WTC11 (cell line): ENCODE measurements around the gene KCNIP2. TPM values are rescaled to one million over a fixed set of nuclear protein-coding genes. Genes with fewer than 3 reads are reported as not detected.

ENCODE experiments used
- ATAC-seq: fragments of 200-7000 bp; cut with Tn5 transposase; 2 replicates; pipeline ENCODE4 v1.10.0; 2021; ENCODE audit warnings: mild to moderate bottlenecking, moderate library complexity
- CTCF ChIA-PET: fragments of 300-600 bp; sonication (Branson Sonifier 250); formaldehyde crosslinking; loops from one replicate; lab custom pipeline; 2021; ENCODE audit warnings: antibody characterized with exemption; lab: Charles Lee
- POLR2A ChIA-PET: fragments of 350-600 bp; sonication (Branson Sonifier 250); formaldehyde crosslinking; loops from one replicate; lab custom pipeline; 2021; ENCODE audit warnings: antibody characterized with exemption; lab: Charles Lee
- DNase-seq: peaks from one replicate; pipeline ENCODE4 v3.0.0; 2021; ENCODE audit warnings: low spot score
- H3K27ac Mint-ChIP-seq: 2 replicates; pipeline ENCODE4 v1.8.0; 2021; ENCODE audit warnings: mixed read lengths
- H3K27me3 Mint-ChIP-seq: 2 replicates; pipeline ENCODE4 v1.8.0; 2021; ENCODE audit warnings: low read depth, mild to moderate bottlenecking, moderate library complexity, mixed read lengths
- H3K36me3 Mint-ChIP-seq: 2 replicates; pipeline ENCODE4 v1.8.0; 2021; ENCODE audit warnings: mixed read lengths
- H3K4me1 Mint-ChIP-seq: 2 replicates; pipeline ENCODE4 v1.8.0; 2022; ENCODE audit warnings: mixed read lengths
- H3K4me3 Mint-ChIP-seq: 2 replicates; pipeline ENCODE4 v1.8.0; 2021; ENCODE audit warnings: mild to moderate bottlenecking, moderate library complexity, mixed read lengths
- H3K9me3 Mint-ChIP-seq: 2 replicates; pipeline ENCODE4 v1.8.0; 2021; ENCODE audit warnings: mixed read lengths
- CREM ChIP-seq: sonication (generic); formaldehyde crosslinking; IDR thresholded peaks from 2 replicates; pipeline ENCODE4 v1.8.1; 2022; ENCODE audit warnings: mild to moderate bottlenecking, missing genetic modification reagents, moderate library complexity
- EMX1 ChIP-seq: fragments of 250-450 bp; sonication (Bioruptor Pico); IDR thresholded peaks from 2 replicates; pipeline ENCODE4 v1.8.0; 2021; ENCODE audit warnings: mild to moderate bottlenecking
- ETV6 ChIP-seq: sonication (generic); formaldehyde crosslinking; IDR thresholded peaks from 2 replicates; pipeline ENCODE4 v1.8.1; 2022; ENCODE audit warnings: mild to moderate bottlenecking, missing genetic modification reagents
- NFE2L1 ChIP-seq: sonication (generic); formaldehyde crosslinking; IDR thresholded peaks from 2 replicates; pipeline ENCODE4 v1.8.1; 2023; ENCODE audit warnings: missing genetic modification reagents
- ZNF232 ChIP-seq: sonication (generic); formaldehyde crosslinking; IDR thresholded peaks from 2 replicates; pipeline ENCODE4 v1.8.0; 2022; ENCODE audit warnings: mild to moderate bottlenecking, missing genetic modification reagents
- ZNF317 ChIP-seq: sonication (generic); formaldehyde crosslinking; IDR thresholded peaks from 2 replicates; pipeline ENCODE4 v1.8.1; 2023; ENCODE audit warnings: low read depth, mild to moderate bottlenecking, moderate library complexity, missing genetic modification reagents, borderline replicate concordance
- ZNF396 ChIP-seq: fragments of 250-450 bp; sonication (Bioruptor Pico); IDR thresholded peaks from 2 replicates; pipeline ENCODE4 v1.8.0; 2021; ENCODE audit warnings: mild to moderate bottlenecking, moderate library complexity, borderline replicate concordance
- ZNF416 ChIP-seq: fragments of 250-450 bp; sonication (Bioruptor Pico); IDR thresholded peaks from 2 replicates; pipeline ENCODE4 v1.9.0; 2021; ENCODE audit warnings: mild to moderate bottlenecking, inconsistent platforms
- total RNA-seq: library from RNA; stranded (reverse); gene quantifications from 3 replicates; pipeline ENCODE4 v1.2.3, GENCODE V29; 2021
- TF ChIP-seq, protein P1 (sequence below): sonication (generic); formaldehyde crosslinking; conservative IDR thresholded peaks from 2 replicates; pipeline ENCODE4 v1.8.1; 2023; ENCODE audit warnings: mild to moderate bottlenecking, low read depth, missing genetic modification reagents, moderate library complexity
- TF ChIP-seq, protein P2 (sequence below): sonication (generic); formaldehyde crosslinking; IDR thresholded peaks from 2 replicates; pipeline ENCODE4 v1.8.1; 2023; ENCODE audit warnings: mild to moderate bottlenecking, missing genetic modification reagents, moderate library complexity
- TF ChIP-seq, protein P3 (sequence below): sonication (generic); formaldehyde crosslinking; IDR thresholded peaks from 2 replicates; pipeline ENCODE4 v1.8.0; 2022; ENCODE audit warnings: mild to moderate bottlenecking, missing genetic modification reagents
- TF ChIP-seq, protein P4 (sequence below): sonication (generic); formaldehyde crosslinking; IDR thresholded peaks from 2 replicates; pipeline ENCODE4 v1.8.1; 2022; ENCODE audit warnings: mild to moderate bottlenecking, moderate library complexity, missing genetic modification reagents
- TF ChIP-seq, protein P5 (sequence below): fragments of 250-450 bp; sonication (Bioruptor Pico); IDR thresholded peaks from 2 replicates; pipeline ENCODE4 v2.1.2; 2022; ENCODE audit warnings: mild to moderate bottlenecking, moderate library complexity
- TF ChIP-seq, protein P6 (sequence below): sonication (generic); formaldehyde crosslinking; IDR thresholded peaks from 2 replicates; pipeline ENCODE4 v1.8.0; 2023; ENCODE audit warnings: missing genetic modification reagents
- TF ChIP-seq, protein P7 (sequence below): sonication (generic); formaldehyde crosslinking; IDR thresholded peaks from 2 replicates; pipeline ENCODE4 v1.8.0; 2022; ENCODE audit warnings: mild to moderate bottlenecking, missing genetic modification reagents
- TF ChIP-seq, protein P8 (sequence below): sonication (generic); formaldehyde crosslinking; IDR thresholded peaks from 2 replicates; pipeline ENCODE4 v1.8.1; 2023; ENCODE audit warnings: mild to moderate bottlenecking, missing genetic modification reagents, moderate library complexity

Gene KCNIP2
- total RNA-seq, 1 experiment from 2014 or later = 5.2 TPM

DNA sequence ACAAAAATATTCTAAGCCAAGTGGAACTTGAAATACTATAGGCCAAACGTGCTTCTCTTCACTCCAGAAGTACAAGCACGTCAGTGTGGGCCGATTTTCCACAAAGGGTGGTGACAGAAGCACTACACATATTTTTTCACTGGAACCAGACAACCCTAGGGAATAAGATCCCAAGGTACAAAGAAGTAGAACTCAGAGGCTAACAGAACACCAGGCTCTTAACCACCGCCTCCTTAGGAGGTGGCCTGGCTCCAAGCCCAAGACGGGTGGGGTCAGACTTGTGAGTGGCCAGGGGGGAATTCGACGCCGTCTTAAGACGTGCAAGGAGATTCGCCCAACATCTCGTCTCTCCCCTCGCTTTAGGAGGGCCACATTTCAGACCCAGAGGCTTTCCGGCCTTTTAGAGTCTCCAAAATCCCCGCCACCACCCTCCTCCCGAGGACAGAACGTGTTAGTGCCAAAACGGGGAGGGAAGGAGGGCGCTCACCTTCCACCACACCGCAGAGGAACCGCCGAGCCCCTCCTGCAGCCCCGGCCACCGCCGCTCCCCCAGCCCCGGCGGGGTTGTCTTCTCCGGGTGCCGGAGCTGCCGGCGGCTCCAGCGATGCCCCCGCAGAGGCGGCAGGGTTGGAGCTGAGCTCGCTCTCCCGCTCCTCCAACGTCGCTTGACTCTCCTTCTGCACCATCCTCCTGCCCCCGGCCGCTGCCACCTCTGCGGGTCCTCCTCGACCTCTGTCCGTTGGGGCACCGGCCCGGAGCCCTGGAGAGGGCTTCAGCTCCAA is 26.1 kb downstream of the KCNIP2 start:
- Mint-ChIP-seq H3K4me1 (peaks cover 33% of the 10 kb centered on the region), H3K4me3 (peak overlapping the region; percentile 88), H3K27ac (peak overlapping the region; percentile 98), H3K36me3 (peaks cover 10% of the 10 kb centered on the region), H3K27me3 (no peaks in the 10 kb centered on the region), H3K9me3 (no peaks in the 10 kb centered on the region)
- DNase-seq (no peak), ATAC-seq (no peak; the same call in 1 of the 2 replicates)
- POLR2A ChIA-PET = interaction anchor here (0.5 to 3.2 kb wide), 22 partner anchors 11 to 1178 kb away, joined by 3 to 34 read pairs (median 5); partner anchors contain the start of genes DPCD, KCNIP2, NPM3 and POLL
- TF ChIP-seq, protein P1, sequence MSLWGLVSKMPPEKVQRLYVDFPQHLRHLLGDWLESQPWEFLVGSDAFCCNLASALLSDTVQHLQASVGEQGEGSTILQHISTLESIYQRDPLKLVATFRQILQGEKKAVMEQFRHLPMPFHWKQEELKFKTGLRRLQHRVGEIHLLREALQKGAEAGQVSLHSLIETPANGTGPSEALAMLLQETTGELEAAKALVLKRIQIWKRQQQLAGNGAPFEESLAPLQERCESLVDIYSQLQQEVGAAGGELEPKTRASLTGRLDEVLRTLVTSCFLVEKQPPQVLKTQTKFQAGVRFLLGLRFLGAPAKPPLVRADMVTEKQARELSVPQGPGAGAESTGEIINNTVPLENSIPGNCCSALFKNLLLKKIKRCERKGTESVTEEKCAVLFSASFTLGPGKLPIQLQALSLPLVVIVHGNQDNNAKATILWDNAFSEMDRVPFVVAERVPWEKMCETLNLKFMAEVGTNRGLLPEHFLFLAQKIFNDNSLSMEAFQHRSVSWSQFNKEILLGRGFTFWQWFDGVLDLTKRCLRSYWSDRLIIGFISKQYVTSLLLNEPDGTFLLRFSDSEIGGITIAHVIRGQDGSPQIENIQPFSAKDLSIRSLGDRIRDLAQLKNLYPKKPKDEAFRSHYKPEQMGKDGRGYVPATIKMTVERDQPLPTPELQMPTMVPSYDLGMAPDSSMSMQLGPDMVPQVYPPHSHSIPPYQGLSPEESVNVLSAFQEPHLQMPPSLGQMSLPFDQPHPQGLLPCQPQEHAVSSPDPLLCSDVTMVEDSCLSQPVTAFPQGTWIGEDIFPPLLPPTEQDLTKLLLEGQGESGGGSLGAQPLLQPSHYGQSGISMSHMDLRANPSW = no peak
- TF ChIP-seq, protein P2, sequence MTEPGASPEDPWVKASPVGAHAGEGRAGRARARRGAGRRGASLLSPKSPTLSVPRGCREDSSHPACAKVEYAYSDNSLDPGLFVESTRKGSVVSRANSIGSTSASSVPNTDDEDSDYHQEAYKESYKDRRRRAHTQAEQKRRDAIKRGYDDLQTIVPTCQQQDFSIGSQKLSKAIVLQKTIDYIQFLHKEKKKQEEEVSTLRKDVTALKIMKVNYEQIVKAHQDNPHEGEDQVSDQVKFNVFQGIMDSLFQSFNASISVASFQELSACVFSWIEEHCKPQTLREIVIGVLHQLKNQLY (CRISPR knock-in tag) = no peak
- TF ChIP-seq, protein P3, sequence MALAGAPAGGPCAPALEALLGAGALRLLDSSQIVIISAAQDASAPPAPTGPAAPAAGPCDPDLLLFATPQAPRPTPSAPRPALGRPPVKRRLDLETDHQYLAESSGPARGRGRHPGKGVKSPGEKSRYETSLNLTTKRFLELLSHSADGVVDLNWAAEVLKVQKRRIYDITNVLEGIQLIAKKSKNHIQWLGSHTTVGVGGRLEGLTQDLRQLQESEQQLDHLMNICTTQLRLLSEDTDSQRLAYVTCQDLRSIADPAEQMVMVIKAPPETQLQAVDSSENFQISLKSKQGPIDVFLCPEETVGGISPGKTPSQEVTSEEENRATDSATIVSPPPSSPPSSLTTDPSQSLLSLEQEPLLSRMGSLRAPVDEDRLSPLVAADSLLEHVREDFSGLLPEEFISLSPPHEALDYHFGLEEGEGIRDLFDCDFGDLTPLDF (CRISPR knock-in tag) = 0 out of 2 replicates have a peak, but pooled peaks have one; percentile 18
- TF ChIP-seq, protein P4, sequence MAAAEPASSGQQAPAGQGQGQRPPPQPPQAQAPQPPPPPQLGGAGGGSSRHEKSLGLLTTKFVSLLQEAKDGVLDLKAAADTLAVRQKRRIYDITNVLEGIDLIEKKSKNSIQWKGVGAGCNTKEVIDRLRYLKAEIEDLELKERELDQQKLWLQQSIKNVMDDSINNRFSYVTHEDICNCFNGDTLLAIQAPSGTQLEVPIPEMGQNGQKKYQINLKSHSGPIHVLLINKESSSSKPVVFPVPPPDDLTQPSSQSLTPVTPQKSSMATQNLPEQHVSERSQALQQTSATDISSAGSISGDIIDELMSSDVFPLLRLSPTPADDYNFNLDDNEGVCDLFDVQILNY (CRISPR knock-in tag) = 0 out of 2 replicates have a peak, but pooled peaks have one; percentile 3
- TF ChIP-seq CREM (CRISPR knock-in tag) (no peak), ZNF232 (no peak), ZNF396 (CRISPR knock-in tag) (no peak), ZNF317 (CRISPR knock-in tag) (0 out of 2 replicates have a peak, but pooled peaks have one; percentile 7), ETV6 (CRISPR knock-in tag) (0 out of 2 replicates have a peak, but pooled peaks have one; percentile 33), NFE2L1 (CRISPR knock-in tag) (no peak), ZNF416 (CRISPR knock-in tag) (0 out of 2 replicates have a peak, but pooled peaks have one; percentile 34), EMX1 (CRISPR knock-in tag) (0 out of 2 replicates have a peak, but pooled peaks have one; percentile 64)
- TF ChIP-seq, protein P5, sequence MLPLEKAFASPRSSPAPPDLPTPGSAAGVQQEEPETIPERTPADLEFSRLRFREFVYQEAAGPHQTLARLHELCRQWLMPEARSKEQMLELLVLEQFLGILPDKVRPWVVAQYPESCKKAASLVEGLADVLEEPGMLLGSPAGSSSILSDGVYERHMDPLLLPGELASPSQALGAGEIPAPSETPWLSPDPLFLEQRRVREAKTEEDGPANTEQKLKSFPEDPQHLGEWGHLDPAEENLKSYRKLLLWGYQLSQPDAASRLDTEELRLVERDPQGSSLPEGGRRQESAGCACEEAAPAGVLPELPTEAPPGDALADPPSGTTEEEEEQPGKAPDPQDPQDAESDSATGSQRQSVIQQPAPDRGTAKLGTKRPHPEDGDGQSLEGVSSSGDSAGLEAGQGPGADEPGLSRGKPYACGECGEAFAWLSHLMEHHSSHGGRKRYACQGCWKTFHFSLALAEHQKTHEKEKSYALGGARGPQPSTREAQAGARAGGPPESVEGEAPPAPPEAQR = no peak
- TF ChIP-seq, protein P6, sequence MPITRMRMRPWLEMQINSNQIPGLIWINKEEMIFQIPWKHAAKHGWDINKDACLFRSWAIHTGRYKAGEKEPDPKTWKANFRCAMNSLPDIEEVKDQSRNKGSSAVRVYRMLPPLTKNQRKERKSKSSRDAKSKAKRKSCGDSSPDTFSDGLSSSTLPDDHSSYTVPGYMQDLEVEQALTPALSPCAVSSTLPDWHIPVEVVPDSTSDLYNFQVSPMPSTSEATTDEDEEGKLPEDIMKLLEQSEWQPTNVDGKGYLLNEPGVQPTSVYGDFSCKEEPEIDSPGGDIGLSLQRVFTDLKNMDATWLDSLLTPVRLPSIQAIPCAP (CRISPR knock-in tag) = no peak
- TF ChIP-seq, protein P7, sequence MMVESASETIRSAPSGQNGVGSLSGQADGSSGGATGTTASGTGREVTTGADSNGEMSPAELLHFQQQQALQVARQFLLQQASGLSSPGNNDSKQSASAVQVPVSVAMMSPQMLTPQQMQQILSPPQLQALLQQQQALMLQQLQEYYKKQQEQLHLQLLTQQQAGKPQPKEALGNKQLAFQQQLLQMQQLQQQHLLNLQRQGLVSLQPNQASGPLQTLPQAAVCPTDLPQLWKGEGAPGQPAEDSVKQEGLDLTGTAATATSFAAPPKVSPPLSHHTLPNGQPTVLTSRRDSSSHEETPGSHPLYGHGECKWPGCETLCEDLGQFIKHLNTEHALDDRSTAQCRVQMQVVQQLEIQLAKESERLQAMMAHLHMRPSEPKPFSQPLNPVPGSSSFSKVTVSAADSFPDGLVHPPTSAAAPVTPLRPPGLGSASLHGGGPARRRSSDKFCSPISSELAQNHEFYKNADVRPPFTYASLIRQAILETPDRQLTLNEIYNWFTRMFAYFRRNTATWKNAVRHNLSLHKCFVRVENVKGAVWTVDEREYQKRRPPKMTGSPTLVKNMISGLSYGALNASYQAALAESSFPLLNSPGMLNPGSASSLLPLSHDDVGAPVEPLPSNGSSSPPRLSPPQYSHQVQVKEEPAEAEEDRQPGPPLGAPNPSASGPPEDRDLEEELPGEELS (CRISPR knock-in tag) = 0 out of 2 replicates have a peak, but pooled peaks have one; percentile 22
- TF ChIP-seq, protein P8, sequence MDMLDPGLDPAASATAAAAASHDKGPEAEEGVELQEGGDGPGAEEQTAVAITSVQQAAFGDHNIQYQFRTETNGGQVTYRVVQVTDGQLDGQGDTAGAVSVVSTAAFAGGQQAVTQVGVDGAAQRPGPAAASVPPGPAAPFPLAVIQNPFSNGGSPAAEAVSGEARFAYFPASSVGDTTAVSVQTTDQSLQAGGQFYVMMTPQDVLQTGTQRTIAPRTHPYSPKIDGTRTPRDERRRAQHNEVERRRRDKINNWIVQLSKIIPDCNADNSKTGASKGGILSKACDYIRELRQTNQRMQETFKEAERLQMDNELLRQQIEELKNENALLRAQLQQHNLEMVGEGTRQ = no peak
- CTCF ChIA-PET = interaction anchor here (0.6 to 8.4 kb wide), 16 partner anchors 11 to 516 kb away, joined by 3 to 89 read pairs (median 8); partner anchors contain the start of genes KCNIP2 and NPM3
